Liver (tissue), 9 donors: ENCODE data around the gene DHRS3. TPM values are rescaled to one million over a fixed set of nuclear protein-coding genes. Genes with fewer than 3 reads are reported as not detected.
A peak's percentile ranks its signal among the peaks of the same experiment; 100 is the strongest.

Experiments
- DNase-seq: peaks from one replicate; pipeline ENCODE4 v3.0.0-alpha.2; 2017; ENCODE audit warnings: low spot score
- H3K27ac ChIP-seq, 2 donors: one replicate each; pipeline ENCODE4 v1.7.0; 2013; ENCODE audit warnings: inconsistent platforms in 2 of 2, low read length in 2 of 2, control low read depth in 1 of 2, low read depth in 1 of 2, mild to moderate bottlenecking in 1 of 2
- H3K27me3 ChIP-seq, 4 donors: one replicate each; pipeline versions ENCODE4 v1.6.1 to v1.7.0; 2013; ENCODE audit warnings: low read length in 3 of 4, inconsistent platforms in 1 of 4, mild to moderate bottlenecking in 1 of 4, moderate library complexity in 1 of 4; ENCODE audit not compliant: control insufficient read depth in 4 of 4, insufficient read depth in 4 of 4
- H3K36me3 ChIP-seq, 4 donors: one replicate each; pipeline versions ENCODE4 v1.6.1 to v1.7.0; 2013; ENCODE audit warnings: low read length in 3 of 4, mild to moderate bottlenecking in 3 of 4, low read depth in 1 of 4, moderate library complexity in 1 of 4; ENCODE audit not compliant: control insufficient read depth in 4 of 4, insufficient read depth in 3 of 4
- H3K4me1 ChIP-seq, 4 donors: one replicate each; pipeline versions ENCODE4 v1.6.1 to v1.7.0; 2013; ENCODE audit warnings: low read length in 3 of 4, mild to moderate bottlenecking in 3 of 4, moderate library complexity in 1 of 4; ENCODE audit not compliant: control insufficient read depth in 4 of 4, insufficient read depth in 4 of 4
- H3K4me3 ChIP-seq, 3 donors: one replicate each; pipeline versions ENCODE4 v1.6.1 to v1.7.0; 2013; ENCODE audit warnings: low read length in 3 of 3, control low read depth in 1 of 3, low read depth in 1 of 3, mild to moderate bottlenecking in 1 of 3
- H3K9ac ChIP-seq, 2 donors: one replicate each; pipeline ENCODE4 v1.7.0; 2013; ENCODE audit warnings: low read length in 2 of 2, mild to moderate bottlenecking in 2 of 2, moderate library complexity in 2 of 2, control low read depth in 1 of 2, low read depth in 1 of 2
- H3K9me3 ChIP-seq, 4 donors: one replicate each; pipeline versions ENCODE4 v1.6.1 to v1.7.0; 2013; ENCODE audit warnings: low read length in 3 of 4; ENCODE audit not compliant: control insufficient read depth in 4 of 4
- CTCF ChIP-seq: fragments of 150-350 bp; IDR thresholded peaks from 2 replicates; pipeline ENCODE4 v1.5.1; 2017; ENCODE audit warnings: improper control_type of control experiment, low read depth, low read length; ENCODE audit not compliant: missing input control
- EGR1 ChIP-seq, 2 donors: IDR thresholded peaks; 2 replicates each; pipeline ENCODE4 v1.6.1; 2016 to 2018; ENCODE audit warnings: antibody characterized with exemption in 2 of 2, low read depth in 2 of 2
- FOXA2 ChIP-seq: IDR thresholded peaks from 2 replicates; pipeline ENCODE4 v1.6.1; 2016; ENCODE audit warnings: antibody characterized with exemption
- GABPA ChIP-seq, 2 donors: IDR thresholded peaks in 1 of 2; conservative IDR thresholded peaks in 1 of 2; 2 replicates each; pipeline ENCODE4 v1.6.1; 2016; ENCODE audit warnings: antibody characterized with exemption in 2 of 2, mild to moderate bottlenecking in 1 of 2, moderate library complexity in 1 of 2
- HNF4A ChIP-seq, 2 donors: conservative IDR thresholded peaks; 2 replicates each; pipeline ENCODE4 v1.6.1; 2016; ENCODE audit warnings: antibody characterized with exemption in 2 of 2, mild to moderate bottlenecking in 2 of 2
- HNF4G ChIP-seq: IDR thresholded peaks from 2 replicates; pipeline ENCODE4 v1.6.1; 2016; ENCODE audit warnings: antibody characterized with exemption
- MAX ChIP-seq: IDR thresholded peaks from 2 replicates; pipeline ENCODE4 v1.6.1; 2016; ENCODE audit warnings: antibody characterized with exemption
- NR2F2 ChIP-seq: IDR thresholded peaks from 2 replicates; pipeline ENCODE4 v1.6.1; 2016; ENCODE audit warnings: antibody characterized with exemption
- RAD21 ChIP-seq, 2 donors: IDR thresholded peaks; 2 replicates each; pipeline ENCODE4 v1.6.1; 2016; ENCODE audit warnings: antibody characterized with exemption in 2 of 2, mild to moderate bottlenecking in 2 of 2
- REST ChIP-seq: IDR thresholded peaks from 2 replicates; pipeline ENCODE4 v1.6.1; 2016; ENCODE audit warnings: antibody characterized with exemption, mild to moderate bottlenecking
- SP1 ChIP-seq: IDR thresholded peaks from 2 replicates; pipeline ENCODE4 v1.6.1; 2018; ENCODE audit warnings: antibody characterized with exemption, mild to moderate bottlenecking
- TAF1 ChIP-seq: conservative IDR thresholded peaks from 2 replicates; pipeline ENCODE4 v1.6.1; 2016; ENCODE audit warnings: antibody characterized with exemption, mild to moderate bottlenecking
- YY1 ChIP-seq: IDR thresholded peaks from 2 replicates; pipeline ENCODE4 v1.6.1; 2016; ENCODE audit warnings: antibody characterized with exemption, mild to moderate bottlenecking
- ZBTB33 ChIP-seq: IDR thresholded peaks from 2 replicates; pipeline ENCODE4 v1.6.1; 2016; ENCODE audit warnings: antibody characterized with exemption
- whole genome bisulfite sequencing: extraction: QIAGEN DNeasy Blood & Tissue Kit; methylation state at CpG from one replicate; pipeline ENCODE4 v1.1.7; 2013; 5-methylcytosine and 5-hydroxymethylcytosine counted together
- polyA plus RNA-seq, 2 donors: library from polyadenylated mRNA; stranded (reverse) in 1 of 2; unstranded in 1 of 2; fragments of 200-250 nt in 1 of 2; fragments of >200 nt in 1 of 2; fragmentation: Nextera tagmentation in 1 of 2; extraction: Ambion mirVana in 1 of 2; gene quantifications; one replicate each; pipeline versions ENCODE4 v1.2.1 to v1.2.3, GENCODE V29; 2013 to 2015
- total RNA-seq, 2 donors: library from RNA; depleted of rRNA; stranded (reverse); fragments of >200 nt; gene quantifications; one replicate each; pipeline ENCODE4 v1.2.3, GENCODE V29; 2014
- donor health status: healthy.
- donor health status: healthy.
- donor health status: healthy.
- donor health status: healthy.
- donor health status: healthy.

The DHRS3 gene
- total and polyA plus RNA-seq, 4 donors: 62.6 to 185 (median 158) TPM

- peak overlapping the region; percentile 99 for H3K27ac ChIP-seq
- peak overlapping the region; percentile 85 to 97 (median 90) for H3K4me3 ChIP-seq
- H3K9me3 ChIP-seq: no peaks in the 10 kb centered on the region
- H3K36me3 ChIP-seq: peaks cover 0 to 11% (median 3%) of the 10 kb centered on the region in 4 donors
- peak overlapping the region; percentile 94 to 100 for H3K9ac ChIP-seq
- H3K4me1 ChIP-seq: peaks cover 8 to 49% (median 32%) of the 10 kb centered on the region in 4 donors
- TF ChIP-seq CTCF (no peak), ZBTB33 (no peak), NR2F2 (no peak), TAF1 (no peak), GABPA (IDR thresholded peaks at IDR 0.05 in 1 of 2, conservative IDR thresholded peaks at IDR 0.05 in 1 of 2) (no peak), HNF4G (no peak), REST (no peak), FOXA2 (no peak), HNF4A (conservative IDR thresholded peaks at IDR 0.05) (no peak), SP1 (no peak), EGR1 (IDR thresholded peaks at IDR 0.05; ENCODE audit: low read depth in 2 of 2) (no peak), YY1 (no peak), RAD21 (IDR thresholded peaks at IDR 0.05) (no peak), MAX (no peak)
- peak; percentile 57 for DNase-seq
- under 1% methylated on average over 53 of the region's 53 CpGs for WGBS
- H3K27me3 ChIP-seq: no peaks in the 10 kb centered on the region
Measured at GRCh38 chr1:12616709-12617373, 1.2 kb downstream of the DHRS3 start.
